ENCODE data around the gene CD300LD. TPM values are rescaled to one million over a fixed set of nuclear protein-coding genes. Genes with fewer than 3 reads are reported as not detected.

CD300LD gene
- polyA plus RNA-seq, 1 experiment, result not detected

DNA sequence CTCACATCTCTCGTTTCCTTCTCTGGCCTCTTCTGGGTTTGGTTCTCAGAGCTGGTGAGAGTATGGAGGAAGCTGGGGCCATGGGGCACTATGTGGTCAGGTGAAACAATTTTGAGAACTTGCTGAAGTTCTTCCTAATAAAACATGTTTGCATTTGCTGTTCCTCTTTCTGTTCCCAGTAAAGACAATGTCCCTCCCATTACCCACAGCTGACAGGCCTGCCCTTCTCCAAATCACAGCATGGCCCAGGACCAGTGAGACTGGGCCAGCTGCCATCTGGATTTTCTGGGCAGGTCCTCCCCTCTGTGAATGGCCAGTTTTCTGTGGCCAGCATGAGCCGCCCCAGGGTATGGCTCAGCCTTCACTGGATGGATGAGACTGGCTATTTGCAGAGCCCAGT is 24.7 kb downstream of the CD300LD start, which contains the start of gene CD300H:
CD300H (minus strand) TSS at position 113 of the 400 bp plus-strand sequence.
- H3K4me3 ChIP-seq (ENCODE audit: low read depth, low read length), result no peak within 1 kb of the TSS
- no peaks in the 10 kb centered on the region for H3K27me3 ChIP-seq (ENCODE audit: control insufficient read depth, insufficient read depth, low read length)
- POLR2A ChIA-PET, result no interaction called here
- peaks cover 33% of the 10 kb centered on the region for H3K9me3 ChIP-seq (ENCODE audit: control insufficient read depth, insufficient read depth, low read length)
- H3K27ac ChIP-seq (ENCODE audit: low read depth, low read length), result no peak within 1 kb of the TSS
- TF ChIP-seq, protein P1, sequence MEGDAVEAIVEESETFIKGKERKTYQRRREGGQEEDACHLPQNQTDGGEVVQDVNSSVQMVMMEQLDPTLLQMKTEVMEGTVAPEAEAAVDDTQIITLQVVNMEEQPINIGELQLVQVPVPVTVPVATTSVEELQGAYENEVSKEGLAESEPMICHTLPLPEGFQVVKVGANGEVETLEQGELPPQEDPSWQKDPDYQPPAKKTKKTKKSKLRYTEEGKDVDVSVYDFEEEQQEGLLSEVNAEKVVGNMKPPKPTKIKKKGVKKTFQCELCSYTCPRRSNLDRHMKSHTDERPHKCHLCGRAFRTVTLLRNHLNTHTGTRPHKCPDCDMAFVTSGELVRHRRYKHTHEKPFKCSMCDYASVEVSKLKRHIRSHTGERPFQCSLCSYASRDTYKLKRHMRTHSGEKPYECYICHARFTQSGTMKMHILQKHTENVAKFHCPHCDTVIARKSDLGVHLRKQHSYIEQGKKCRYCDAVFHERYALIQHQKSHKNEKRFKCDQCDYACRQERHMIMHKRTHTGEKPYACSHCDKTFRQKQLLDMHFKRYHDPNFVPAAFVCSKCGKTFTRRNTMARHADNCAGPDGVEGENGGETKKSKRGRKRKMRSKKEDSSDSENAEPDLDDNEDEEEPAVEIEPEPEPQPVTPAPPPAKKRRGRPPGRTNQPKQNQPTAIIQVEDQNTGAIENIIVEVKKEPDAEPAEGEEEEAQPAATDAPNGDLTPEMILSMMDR (IDR thresholded peaks at IDR 0.05; ENCODE audit: low read depth, low read length), result no peak
- no peak for DNase-seq (ENCODE audit: low read depth, low spot score)
- CTCF ChIA-PET, result no interaction called here

DNA sequence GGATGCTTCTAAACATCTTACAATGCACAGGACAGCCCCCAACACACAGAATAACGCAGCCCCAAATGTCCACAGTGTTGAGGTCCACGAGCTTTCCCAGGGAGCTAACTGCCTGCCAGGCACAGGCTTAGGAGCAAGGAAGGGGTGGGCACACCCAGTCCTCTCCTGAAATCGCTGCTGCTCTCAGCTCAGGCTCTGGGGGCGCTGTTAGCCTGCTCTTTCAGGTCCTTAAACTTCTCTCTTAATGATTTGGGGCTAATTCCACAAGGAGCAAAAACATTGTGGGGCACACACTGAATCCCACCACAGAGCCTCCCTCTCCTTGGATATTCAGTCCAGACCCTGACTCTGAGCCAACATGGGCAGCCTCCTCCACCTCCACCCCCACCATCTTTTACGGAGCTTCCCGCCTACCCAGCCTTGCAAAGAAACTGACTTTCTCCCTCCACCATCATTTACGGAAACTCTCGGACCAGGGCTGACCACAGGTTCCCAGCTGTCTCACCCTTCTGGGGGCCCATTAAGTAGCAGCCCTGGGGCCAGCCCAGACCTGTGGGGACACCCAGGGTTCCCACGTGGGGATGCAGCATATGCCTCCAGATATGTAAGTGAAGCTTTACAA is 25.8 kb downstream of the CD300LD start:
- Histone ChIP-seq H3K27me3 (ENCODE audit: control insufficient read depth, insufficient read depth, low read length) (no peaks in the 10 kb centered on the region), H3K4me3 (ENCODE audit: low read depth, low read length) (no peak overlapping the region), H3K9me3 (ENCODE audit: control insufficient read depth, insufficient read depth, low read length) (peaks cover 33% of the 10 kb centered on the region), H3K27ac (ENCODE audit: low read depth, low read length) (no peak overlapping the region)
- no peak for DNase-seq (ENCODE audit: low read depth, low spot score)
- TF ChIP-seq, protein P1 (IDR thresholded peaks at IDR 0.05; ENCODE audit: low read depth, low read length), result peak; percentile 27; the same call in 1 of the 2 replicates
- ChIA-PET POLR2A (no interaction called here), CTCF (no interaction called here)

DNA sequence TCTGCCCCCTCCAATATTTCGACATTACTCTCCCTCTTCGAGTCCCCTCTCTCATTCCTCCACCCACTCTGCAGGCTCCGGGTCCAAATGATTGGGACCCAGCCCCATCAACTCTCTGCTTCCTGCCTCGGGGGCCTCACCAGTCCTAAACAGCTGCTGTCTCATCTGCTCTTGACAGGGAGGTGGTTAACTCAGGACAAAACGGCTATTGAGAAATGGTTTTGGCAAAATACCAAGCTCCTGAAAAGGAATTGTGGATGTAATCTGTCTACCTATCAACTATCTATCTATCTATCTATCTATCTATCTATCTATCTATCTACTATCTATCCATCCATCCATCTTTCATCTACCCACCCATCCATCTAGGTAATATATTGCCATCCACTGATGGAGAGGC is 27.0 kb downstream of the CD300LD start:
- Histone ChIP-seq H3K4me3 (ENCODE audit: low read depth, low read length) (no peak overlapping the region), H3K27ac (ENCODE audit: low read depth, low read length) (no peak overlapping the region), H3K9me3 (ENCODE audit: control insufficient read depth, insufficient read depth, low read length) (peaks cover 30% of the 10 kb centered on the region), H3K27me3 (ENCODE audit: control insufficient read depth, insufficient read depth, low read length) (no peaks in the 10 kb centered on the region)
- CTCF ChIA-PET, result no interaction called here
- POLR2A ChIA-PET, result no interaction called here
- no peak for DNase-seq (ENCODE audit: low read depth, low spot score)
- TF ChIP-seq, protein P1 (IDR thresholded peaks at IDR 0.05; ENCODE audit: low read depth, low read length), result no peak

DNA sequence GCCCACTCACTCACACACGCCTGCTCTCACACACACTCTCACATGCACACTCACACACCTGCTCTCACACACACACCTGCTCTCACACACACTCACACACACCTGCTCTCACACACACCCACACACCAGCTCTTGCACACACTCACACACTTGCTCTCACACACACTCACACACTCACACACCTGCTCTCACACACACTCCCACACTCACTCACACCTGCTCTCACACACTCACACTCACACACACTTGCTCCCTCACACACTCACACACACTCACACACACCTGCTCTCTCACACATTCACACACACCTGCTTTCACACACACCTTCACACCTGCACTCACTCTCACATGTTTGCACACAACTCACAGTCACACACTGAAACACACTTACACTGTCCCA is 28.7 kb downstream of the CD300LD start:
- Histone ChIP-seq H3K9me3 (ENCODE audit: control insufficient read depth, insufficient read depth, low read length) (peaks cover 14% of the 10 kb centered on the region), H3K27me3 (ENCODE audit: control insufficient read depth, insufficient read depth, low read length) (no peaks in the 10 kb centered on the region), H3K4me3 (ENCODE audit: low read depth, low read length) (no peak overlapping the region), H3K27ac (ENCODE audit: low read depth, low read length) (no peak overlapping the region)
- ChIA-PET POLR2A (no interaction called here), CTCF (no interaction called here)
- TF ChIP-seq, protein P1 (IDR thresholded peaks at IDR 0.05; ENCODE audit: low read depth, low read length), result no peak
- DNase-seq (ENCODE audit: low read depth, low spot score), result no peak

DNA sequence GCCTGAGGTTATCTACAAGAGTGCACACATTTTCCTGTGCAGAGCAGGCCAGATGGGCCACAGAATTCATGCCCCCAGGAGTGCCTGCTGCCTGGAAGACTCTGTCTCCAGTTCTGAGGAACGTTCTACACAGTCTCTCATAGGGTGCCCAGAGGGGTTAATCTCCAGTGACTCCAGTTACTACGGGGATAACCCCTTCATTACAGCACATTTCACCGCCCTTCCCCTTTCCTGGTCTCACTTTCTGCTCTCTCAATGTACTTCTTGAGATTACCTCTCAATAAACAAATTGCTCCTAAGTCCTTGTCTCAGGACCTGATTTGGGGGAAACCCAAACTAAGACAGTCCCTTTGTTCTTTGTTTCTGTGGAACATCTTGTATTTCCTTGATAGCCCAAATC is 30.5 kb downstream of the CD300LD start:
- peaks cover 6% of the 10 kb centered on the region; the same call in 1 of the 2 replicates for H3K9me3 ChIP-seq (ENCODE audit: control insufficient read depth, insufficient read depth, low read length)
- H3K27ac ChIP-seq (ENCODE audit: low read depth, low read length), result no peak overlapping the region
- TF ChIP-seq, protein P1 (IDR thresholded peaks at IDR 0.05; ENCODE audit: low read depth, low read length), result no peak
- no peaks in the 10 kb centered on the region for H3K27me3 ChIP-seq (ENCODE audit: control insufficient read depth, insufficient read depth, low read length)
- ChIA-PET POLR2A (no interaction called here), CTCF (no interaction called here)
- no peak overlapping the region for H3K4me3 ChIP-seq (ENCODE audit: low read depth, low read length)
- no peak for DNase-seq (ENCODE audit: low read depth, low spot score)

Measured in AG04450 (cell line).